Fibroblast of skin of left biceps (primary cell): ENCODE results near the gene SLC44A3.

ENCODE experiments used
- DNase-seq, 2 experiments: peaks; one replicate each; pipeline ENCODE4 v3.0.0-alpha.2; 2013; ENCODE audit warnings: low read depth in 2 of 2

SLC44A3 gene

DNA sequence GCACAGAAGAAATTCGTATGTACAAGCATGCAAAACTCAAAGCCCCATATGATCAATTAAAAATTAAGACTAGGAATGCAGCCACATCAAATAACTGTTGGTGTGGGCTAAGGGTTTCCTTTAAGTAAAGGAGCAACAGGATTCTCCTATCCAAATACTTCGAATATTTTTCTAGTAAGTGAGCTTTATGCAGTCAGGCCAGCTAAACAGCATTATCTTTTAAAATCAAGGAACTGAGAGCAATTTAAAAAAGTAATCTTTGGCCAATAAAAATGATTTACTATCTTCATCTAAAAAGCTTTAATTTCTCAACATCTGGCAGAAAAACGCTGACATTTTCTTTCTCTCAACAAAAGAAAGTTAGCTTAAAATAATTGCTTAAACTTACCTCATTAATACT lies 87.0 kb downstream of the SLC44A3 start:
- DNase-seq: no peak

- no peak for DNase-seq
These were observed 88.0 kb downstream of the SLC44A3 start for GRCh38 chr1:94908190-94908589.

GRCh38 chr1:94908965-94909364 lies 88.8 kb downstream of the SLC44A3 start:
- DNase-seq: no peak

GRCh38 chr1:94909486-94909885 lies 89.3 kb downstream of the SLC44A3 start:
- DNase-seq: no peak

- DNase-seq: no peak
These were observed 92.4 kb downstream of the SLC44A3 start for GRCh38 chr1:94912263-94913184.

- no peak for DNase-seq
These were observed 97.1 kb downstream of the SLC44A3 start for GRCh38 chr1:94917251-94917650.

DNA sequence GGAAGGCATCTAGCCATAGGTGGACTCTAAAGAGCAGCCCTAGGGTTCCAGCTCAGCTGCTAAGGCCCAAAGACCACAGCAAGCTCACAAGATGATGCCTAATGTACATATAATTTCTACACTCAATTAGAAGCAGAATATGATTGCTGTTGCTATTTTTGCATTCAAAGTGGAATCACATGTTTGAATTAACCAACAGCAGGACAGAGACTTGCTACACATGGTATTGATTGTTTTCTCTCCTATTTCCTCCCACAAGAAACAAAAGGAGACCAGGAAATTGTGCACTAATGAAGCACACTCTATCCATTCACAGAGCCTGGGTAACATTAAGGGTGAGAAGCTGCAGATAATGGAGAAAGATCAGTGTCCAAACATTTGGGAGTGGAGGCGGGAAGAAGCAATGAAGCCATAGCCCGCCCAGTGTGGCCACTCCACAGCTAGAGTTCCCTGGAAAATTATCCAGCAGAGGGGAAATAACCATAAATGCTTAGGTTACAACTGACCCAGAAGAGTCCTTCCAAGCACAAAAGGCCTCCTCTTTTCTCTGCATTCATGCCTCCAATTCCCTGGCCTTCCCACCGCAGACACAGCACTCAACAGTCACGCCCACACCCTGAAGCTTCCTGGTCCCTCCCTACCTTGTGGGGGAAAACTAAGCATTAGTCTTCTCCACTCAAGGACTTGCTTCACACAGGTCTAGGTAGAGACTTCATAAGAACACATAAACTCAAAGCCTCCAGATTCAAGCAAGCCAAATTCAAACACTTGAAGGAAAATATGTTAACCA lies 99.3 kb downstream of the SLC44A3 start:
- DNase-seq: no peak

DNA sequence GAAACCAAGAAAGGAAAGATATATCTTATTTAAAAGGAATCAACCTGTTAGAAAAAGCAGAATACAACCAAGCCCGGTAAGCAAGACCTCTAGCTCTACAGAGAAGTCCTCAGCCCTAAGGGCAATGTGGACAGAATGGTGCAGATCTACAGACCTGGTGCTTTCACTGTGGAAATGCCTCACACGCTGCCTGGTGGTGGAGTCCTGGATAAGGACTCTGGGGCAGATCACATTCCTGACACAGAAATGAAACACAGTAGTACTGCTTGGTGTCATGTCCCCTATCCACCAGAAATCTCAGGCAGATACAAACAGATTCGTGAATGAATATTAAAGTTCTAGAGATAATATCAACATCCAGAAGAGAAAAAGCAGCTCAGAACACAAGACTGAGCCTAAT lies 99.9 kb downstream of the SLC44A3 start:
- DNase-seq: no peak

GRCh38 chr1:94921977-94922376 lies 101.8 kb downstream of the SLC44A3 start:
- DNase-seq: no peak

- DNase-seq: peak; percentile 76 to 78
These were observed 102.7 kb downstream of the SLC44A3 start for GRCh38 chr1:94922761-94923331.

DNA sequence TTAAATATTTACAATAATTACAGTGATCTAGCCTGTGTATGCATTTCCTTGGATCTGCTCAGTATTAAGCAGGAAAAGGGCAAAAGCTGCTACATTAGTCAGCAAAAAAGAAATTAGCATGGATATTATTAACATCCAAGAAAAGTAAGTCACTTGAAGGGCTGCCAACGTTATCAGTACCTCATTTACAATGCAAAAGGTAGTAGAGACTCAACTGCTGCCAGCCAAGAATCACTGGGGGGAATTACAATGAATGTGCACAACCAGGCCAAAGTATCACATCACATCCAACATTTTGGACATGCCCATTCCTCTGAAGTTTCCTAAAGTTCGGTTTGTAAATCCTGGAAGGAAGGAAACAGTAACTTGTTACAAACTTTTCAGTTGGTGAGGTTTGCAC lies 104.8 kb downstream of the SLC44A3 start:
- DNase-seq: no peak

GRCh38 chr1:94925561-94926125 lies 105.5 kb downstream of the SLC44A3 start:
- DNase-seq: peak; percentile 86 to 87

DNA sequence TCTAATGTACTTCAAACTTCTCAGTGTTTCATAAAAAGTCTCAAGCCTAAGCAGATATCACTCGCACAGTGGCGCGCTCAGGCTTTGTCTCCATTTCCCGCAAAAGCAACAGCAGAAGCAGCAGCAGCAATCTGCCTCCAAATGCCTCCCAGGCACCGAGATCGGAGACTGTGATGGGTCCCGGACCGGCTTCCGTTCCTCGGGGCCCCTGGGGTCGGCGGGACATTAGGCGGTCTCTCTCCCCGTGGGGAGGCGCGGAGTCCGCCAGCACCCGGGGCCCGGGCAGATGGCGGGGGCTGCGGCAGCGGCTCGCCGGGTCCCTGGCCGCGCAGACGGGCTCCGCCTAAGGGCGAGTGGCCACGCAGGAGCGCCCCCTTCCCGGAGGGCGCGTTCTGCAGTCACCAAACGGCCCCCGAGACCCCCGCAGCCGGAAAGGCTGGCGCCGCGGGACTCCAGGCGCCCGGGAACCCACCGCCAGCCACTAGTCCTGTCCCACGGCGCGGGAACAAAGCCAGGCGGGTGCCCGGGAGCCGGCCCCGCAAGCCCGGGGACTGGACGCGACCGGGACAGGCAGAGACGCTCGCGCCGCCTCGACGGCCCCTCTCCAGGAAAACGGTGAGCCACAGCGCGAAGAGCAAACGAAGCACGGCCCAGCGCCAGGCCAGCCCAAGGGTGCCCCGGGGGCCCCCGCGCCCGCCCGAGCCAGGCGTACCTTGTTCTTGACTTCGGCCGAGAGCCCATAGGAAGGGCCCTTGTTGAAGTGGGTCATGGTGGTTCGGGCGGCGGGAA lies 106.2 kb downstream of the SLC44A3 start:
- DNase-seq: no peak

- DNase-seq: peak; percentile 77 to 80
These were observed 106.8 kb downstream of the SLC44A3 start, which contains the start of gene CNN3 for GRCh38 chr1:94926915-94927404. CNN3 (minus strand) TSS chr1:94927110; CDS start chr1:94926894, 216 bp downstream.

DNA sequence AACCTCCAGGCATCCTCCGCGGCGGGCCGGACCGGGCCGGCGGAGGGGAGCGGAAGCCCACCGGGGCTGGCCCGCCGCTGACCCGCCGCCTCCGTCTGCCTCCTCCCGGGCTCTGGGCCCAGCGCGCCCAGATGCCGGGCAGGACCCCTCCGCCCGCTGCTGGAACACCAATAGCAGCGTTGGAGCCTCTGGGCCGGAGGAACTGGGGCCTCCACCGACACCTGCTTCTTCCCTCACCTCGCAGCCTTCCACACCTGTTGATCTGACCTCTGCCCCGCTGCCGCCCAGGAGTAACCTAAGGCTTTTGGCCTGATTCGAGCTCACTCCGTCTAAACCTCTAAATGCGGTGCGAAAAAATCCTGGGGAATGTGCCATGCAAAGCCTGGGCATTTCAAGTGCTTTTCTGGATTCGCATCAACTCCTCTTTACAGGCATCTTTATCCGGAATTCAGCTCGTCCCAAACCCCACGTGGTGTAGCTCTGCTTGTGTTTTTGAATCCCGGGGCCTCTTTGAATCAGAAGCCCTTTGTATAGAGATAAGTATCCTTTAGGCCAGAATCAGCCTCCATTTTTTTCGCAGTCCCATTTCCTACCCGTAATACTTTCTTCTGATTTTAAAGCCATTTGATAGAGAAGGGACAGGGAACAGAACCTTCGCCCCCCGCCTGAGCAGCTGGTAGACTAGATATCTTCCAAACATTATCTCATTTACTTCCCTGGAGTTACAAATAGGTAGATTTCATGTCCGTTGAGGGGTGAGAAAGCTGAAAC lies 107.4 kb downstream of the SLC44A3 start:
- no peak for DNase-seq

GRCh38 chr1:94928293-94928939 lies 108.3 kb downstream of the SLC44A3 start:
- no peak for DNase-seq

DNA sequence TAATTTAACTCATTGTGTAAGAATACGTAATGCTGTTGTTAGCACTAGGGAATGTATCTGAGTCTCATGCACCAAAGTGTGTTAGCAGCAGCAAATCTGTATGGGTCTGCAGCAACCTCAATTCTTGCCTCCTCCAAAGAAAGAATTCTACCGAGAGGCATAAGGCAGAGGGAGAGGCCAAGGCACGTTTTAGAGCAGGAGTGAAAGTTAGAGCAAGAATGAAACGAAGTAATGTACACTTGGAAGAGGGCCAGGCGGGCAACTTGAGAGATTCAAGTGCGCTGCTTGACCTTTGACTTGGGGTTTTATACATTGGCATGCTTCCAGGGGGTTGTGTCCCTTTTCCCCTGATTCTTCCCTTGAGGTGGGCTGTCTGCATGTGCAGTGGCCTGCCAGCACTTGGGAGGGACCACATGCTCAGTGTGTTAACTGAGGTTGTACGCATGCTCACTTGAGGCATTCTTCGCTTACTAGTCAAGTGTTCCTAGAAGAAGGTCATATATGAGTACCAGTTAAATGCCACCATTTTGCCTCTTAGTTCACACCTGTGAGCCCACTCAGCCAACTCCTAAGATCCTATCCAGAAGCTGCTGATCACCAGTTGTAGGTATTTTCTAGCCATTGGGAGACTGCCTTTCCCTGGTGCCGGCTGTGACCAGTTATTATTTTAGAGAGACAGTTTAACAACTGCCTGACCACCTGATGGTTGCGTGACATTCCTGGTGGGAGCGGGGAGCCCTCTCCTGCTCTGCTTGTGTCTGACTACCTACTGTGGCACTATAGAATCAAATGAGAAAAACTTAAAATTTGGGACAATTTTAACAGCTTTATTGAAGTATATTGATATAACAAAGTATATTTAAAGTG lies 109.4 kb downstream of the SLC44A3 start:
- no peak for DNase-seq

DNA sequence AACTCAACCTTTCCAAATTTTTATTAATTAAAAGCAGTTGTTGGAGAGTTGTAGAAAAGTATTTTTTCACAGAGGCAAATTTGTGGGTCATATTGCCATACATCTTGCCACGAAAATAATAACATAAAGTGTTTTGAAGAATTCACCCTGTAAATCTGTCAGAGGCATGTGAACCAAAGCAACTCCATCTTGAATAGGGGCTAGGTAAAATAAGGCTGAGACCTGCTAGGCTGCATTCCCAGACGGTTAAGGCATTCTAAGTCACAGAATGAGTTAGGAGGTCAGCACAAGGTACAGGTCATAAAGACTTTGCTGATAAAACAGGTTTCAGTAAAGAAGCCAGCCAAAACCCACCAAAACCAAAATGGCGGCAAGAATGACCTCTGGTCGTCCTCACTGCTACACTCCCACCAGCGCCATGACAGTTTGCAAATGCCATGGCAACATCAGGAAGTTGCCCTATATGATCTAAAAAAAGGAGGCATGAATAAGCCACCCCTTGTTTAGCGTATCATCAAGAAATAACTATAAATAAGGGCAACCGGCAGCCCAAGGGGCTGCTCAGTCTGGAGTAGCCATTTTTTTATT lies 111.2 kb downstream of the SLC44A3 start:
- no peak for DNase-seq
